Activated T-cell treated with anti-CD3 and anti-CD28 coated beads for 4 hours (primary cell): Measurements from ENCODE around the gene OR5B21.

Source experiments
- DNase-seq: peaks from one replicate; pipeline ENCODE4 v3.0.0-alpha.2; 2020

Gene OR5B21

GRCh38 chr11:58508005-58508404 lies at the start of gene OR5B21:
Gene OR5B21, minus strand, starts transcription at chr11:58508105. Its CDS starts 0 bp downstream, at chr11:58508105.
- DNase-seq = no peak

DNA sequence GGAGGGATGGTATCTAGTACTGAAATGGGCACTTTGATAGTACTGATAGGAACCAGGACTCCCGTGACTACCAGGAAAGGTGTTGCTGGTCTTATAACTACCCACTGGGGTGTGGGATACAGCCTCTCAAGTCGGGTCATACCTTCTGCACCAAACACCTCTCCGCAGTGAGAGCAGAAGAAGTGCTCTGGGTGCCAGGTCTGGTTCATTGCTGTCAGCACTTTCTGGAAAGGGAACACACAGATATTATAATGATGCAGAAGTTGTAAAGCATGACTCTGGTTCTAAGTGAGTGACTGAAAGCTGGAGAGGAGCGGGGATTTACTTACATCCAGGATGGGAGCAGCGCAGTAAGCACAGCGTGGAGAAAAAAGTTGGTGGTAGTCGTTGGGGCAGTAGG lies 41.7 kb upstream of the OR5B21 start:
- no peak for DNase-seq

GRCh38 chr11:58546841-58547240 lies 38.9 kb upstream of the OR5B21 start:
- no peak for DNase-seq

- DNase-seq = no peak
These were observed 24.0 kb upstream of the OR5B21 start for GRCh38 chr11:58531865-58532341.

- DNase-seq = no peak
These were observed 22.3 kb upstream of the OR5B21 start for GRCh38 chr11:58530236-58530635.

DNA sequence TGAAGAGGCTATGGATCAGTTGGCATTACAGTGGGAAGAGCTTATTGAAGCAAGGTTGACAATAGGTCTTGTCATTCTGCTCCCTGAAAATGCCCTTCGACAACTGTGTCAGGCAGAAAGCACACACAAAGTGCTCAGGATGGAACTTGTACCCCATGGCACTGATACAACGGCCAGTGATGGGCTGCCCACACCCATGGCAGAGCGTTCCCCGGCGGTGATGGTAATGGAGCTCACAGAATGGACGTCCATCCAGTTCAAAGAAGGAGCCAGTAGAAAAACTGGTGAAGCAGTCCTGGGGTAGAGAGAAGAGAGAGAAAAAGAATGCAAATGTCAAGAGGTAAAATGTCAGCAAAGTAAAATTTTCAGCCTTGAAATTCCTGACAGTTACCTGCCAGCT lies 19.5 kb upstream of the OR5B21 start:
- no peak for DNase-seq

DNA sequence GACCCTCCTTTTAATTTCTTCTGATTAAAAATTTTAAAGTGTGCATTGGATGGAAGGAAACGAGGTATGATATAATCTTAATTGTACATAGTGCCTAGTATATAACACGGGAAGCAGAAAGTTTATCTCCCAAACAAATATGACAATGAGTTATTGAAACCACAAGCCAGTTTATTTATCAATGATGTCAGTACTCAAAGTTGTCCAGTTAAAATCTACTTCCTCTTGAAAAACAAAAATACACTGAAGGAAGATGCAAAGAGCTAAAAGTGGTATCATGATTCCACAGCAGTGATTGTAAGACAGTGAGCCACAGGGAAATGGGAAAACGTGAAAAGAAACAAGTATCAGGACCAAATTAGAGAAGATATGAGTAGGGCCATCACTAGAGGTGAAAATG lies 18.8 kb upstream of the OR5B21 start:
- no peak for DNase-seq

DNA sequence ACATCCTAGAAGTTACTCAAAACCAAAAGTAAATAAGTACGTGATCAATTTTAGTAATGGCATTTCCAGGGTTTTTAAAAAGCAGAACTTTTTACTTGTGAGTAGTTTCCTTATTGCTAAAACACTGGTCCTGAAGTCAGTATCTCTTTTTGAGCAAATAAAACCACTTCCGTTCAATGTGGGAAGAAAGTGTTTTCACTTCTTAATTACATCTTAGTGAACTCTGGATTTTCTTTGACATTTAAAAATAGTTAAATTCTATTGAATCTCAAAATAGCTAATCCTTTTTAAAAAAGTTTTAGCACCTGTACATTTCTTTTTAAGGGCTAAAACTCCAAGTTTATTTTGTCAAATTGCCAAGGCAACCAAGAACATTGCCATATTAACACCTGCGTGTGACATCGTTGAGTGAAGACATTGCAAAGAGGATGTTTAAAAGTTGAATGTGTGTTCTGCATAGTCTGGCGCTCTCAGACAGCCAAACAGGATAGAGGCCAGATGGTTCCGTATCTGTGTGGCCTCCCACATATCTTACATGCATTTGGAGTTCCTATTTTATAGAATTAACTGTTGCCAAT lies 17.2 kb upstream of the OR5B21 start:
- no peak for DNase-seq

GRCh38 chr11:58524232-58525036 lies 16.5 kb upstream of the OR5B21 start:
- DNase-seq = peak; percentile 28

GRCh38 chr11:58513747-58514367 lies 6.0 kb upstream of the OR5B21 start:
- no peak for DNase-seq

DNA sequence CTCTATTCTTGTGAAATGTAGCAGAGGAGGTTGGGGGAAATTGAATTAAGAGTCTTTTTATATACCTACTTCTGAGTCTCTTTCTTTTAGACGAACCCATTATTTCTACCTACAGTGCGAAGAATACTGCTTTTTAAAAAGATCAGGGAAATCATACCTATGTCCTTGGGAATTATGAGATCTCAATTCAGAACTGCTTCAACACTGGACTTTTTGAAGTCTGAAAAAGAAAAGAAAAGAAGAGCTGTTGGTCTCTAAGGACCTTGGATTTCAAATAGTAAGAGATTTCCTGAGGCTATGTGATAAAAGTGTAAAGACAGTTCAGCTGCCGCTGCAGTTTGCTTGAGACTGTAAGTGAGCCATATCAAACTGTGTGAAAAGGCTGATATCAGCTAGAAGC lies 3.7 kb upstream of the OR5B21 start:
- DNase-seq = no peak

DNA sequence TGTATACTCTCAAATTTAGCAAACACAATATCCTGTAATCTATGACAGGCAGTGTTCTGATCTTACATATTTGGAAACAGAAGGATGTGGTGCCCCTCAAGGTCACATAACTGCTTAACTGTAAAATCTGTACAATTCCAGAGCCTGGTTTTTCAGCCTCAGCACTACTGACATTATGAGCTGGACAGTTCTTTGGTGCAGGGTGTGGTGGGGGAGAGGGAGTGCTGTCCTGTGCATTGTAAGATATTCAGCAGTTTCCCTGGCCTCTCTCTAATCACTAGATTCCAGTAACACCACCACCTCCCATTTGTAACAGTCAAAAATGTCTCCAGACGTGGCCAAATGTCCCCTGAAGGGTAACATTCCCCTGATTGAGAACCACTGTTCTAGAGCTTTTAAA lies 1.8 kb upstream of the OR5B21 start:
- no peak for DNase-seq

DNA sequence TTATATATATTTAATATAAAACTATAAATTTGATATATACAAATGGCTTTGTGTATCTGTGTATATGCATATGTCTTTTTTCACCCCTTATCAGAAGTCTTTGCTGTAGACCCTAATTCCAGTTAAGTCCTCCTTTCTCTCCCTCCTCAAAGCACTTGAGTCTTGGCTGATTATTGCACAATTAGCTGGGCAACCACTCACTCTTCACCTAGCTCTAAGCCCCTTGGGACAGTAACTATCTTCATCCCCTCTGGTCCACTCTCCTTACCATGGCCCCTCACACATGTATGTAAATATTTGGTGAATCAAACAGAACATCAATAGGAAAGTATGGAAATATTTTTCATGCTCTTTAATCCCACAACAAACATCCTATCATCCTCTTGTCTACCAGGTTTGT lies 909 bp upstream of the OR5B21 start:
- DNase-seq = no peak

GRCh38 chr11:58507355-58507754 lies 550 bp downstream of the OR5B21 start:
- no peak for DNase-seq

DNA sequence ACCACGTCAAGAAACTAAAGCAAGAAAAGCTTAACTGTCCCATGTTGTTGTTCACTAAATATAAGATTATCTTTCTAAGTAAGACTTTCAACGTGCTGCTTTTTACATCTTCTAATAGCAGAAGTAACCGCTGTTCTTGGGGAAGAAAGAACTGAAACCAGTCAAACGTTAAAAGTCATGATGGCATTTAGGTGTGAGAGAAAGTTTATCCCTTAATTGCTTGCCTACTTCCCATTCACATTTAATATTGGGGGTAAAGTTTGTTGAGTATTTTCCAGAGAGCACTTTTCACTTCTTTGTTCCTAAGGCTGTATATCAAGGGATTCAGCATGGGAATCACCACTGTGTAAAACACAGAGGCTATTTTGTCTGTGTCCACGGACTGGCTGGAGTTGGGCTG lies 970 bp downstream of the OR5B21 start:
- DNase-seq = no peak

GRCh38 chr11:58505849-58506248 lies 2.1 kb downstream of the OR5B21 start:
- DNase-seq = no peak

DNA sequence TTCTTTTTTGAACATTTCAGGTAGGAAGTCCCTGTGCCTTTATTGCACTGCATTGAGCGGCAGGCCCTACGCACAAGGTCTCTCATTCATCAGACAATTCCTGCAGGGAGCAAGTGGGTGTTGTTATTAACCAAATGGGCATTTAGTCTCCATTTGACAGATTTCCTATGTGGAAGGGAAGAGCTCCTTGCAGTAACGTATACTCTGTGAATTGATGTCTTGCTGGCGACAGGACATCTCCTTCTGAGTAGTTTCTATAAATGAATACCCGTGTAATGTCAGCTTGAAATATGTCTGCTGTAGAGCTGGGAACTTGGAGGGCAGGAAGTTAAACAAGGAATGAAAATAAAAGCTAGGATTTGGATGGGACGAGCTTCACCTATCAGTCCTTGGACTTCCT lies 3.7 kb downstream of the OR5B21 start:
- DNase-seq = no peak

DNA sequence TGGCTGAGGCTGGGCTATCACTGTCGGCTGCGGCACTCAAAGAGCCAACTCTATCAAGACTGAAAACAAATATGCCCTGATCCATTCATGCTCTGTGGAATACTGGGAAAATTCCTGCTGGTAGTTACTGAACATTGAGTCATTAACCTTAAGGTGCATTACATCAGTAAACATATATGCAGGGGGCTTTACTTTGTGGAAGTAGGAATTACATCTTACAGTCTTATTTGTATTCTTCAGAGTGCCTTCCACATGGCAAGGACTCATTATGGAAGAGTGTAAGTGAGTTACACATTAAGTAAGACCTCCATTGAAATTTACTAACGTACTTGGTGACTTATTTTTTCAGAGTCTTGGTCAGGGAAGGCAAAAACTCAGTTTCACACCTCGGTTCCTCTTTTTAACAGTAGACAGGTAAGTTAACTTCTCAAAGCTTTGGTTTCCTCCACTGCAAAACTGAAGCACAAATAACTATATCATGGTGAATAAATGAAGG lies 4.5 kb downstream of the OR5B21 start:
- DNase-seq = no peak

DNA sequence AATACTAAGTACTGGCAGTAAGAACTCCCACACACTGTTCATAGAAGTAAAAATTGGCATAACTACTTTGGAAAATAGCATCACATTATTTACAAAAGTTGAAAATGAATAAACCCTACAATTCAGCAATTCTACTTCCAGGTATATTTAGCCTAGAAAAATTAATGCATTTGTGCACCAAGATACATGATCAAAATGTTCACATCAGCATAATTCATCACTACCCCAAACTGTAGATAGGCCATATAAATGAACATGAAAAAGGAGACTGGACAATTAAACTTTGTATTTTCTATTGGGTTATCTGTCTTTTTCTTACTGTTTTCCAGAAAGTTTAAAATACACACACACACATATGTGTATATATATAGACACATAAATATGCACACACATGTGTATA lies 5.9 kb downstream of the OR5B21 start:
- no peak for DNase-seq

GRCh38 chr11:58498464-58498863 lies 9.4 kb downstream of the OR5B21 start:
- no peak for DNase-seq

DNA sequence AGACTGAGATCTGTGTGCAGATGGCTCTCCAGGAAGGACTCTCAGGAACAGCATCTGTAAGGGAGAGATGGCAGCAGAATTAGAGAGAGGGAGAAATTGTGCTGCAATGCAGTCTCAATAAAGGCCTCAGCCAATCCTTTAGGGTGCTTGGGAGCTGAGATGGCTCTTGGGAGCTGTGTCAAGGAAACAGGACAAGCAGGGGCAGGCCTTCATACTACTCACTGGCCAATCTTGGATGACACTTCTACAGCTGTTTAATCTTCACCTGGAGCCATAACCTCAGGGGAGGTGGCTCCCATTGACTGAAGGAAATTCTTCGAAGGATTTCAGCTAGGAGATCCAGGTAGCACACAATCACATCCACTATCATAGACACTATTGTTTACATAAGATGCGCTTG lies 10.0 kb downstream of the OR5B21 start:
- no peak for DNase-seq

DNA sequence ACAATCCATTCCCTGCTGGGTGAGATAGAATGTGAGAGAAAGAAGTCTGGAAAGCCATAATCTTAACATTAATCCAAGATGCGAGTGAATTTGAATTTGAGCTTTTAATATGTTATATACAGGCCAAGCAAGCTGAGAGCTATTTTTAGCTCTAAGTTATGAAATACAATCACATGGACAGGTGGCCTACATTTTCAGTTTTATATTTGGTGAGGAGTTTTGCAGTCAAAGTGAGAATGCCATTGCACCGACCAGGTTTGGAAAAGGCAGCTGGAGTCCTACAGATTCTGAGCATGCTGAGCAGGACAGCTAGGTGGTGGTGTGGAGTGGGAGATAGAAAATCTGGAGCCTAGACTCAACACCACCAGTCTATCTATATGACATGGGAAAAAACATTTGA lies 12.0 kb downstream of the OR5B21 start:
- DNase-seq = no peak

- DNase-seq = no peak
These were observed 13.8 kb downstream of the OR5B21 start for GRCh38 chr11:58494101-58494500.

GRCh38 chr11:58493676-58494075 lies 14.2 kb downstream of the OR5B21 start:
- DNase-seq = no peak
